NCI-H1694 treated with DMSO at 0.1 percent for 48 hours (cell line): ENCODE results near the gene TBC1D19.

Experiments used
- DNase-seq: peaks from one replicate; lab custom pipeline; 2025; lab: John Stamatoyannopoulos, UW

The TBC1D19 gene

DNA sequence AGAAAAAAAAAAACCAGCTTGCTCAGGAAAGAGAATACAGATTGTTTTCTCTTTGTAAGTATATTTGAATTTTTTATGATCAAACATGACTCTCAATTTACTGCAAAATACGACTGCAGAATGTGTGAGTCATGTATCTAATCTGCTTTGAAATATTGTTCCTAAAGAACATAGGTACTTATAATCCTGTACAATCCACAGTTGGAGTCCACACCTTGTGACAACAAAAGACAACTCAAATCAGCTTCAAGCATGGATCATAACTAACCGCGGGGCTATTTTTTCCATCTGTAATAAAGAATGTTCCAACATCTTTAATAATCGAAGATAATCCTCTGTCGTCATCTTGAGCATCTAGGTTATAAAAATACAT, 198.9 kb downstream of the TBC1D19 start:
- DNase-seq, result no peak

DNA sequence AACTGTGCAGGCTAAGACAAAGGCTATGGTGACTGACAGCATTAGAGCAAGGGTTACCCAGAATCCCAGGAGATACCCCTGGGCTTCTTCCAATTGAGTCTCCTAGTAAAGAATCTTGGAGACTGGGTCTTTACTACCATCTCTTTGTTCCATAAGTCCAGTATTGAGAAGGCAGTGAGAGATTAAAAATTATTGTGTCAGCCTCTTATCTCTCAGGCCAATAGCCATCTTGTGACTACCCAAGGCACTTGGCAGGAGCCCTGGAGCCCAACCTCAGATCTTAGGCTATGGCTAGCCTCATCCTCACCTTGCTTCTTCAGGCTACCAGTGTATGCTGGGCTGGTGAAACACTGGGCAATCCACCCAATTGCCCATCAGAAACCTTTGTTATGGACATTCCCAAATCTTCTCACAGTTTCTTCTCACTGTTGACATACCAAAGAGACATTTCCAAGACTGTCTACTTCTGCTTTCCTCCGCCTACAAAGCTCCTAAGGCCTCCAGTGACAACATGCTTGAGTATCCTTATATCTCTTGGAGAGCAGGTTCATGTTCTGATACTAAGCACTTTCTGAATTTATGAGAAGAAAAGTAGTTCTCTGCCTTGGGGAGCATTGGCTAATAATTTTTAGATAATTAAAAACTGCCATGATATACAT, 200.5 kb downstream of the TBC1D19 start:
- DNase-seq, result no peak

DNA sequence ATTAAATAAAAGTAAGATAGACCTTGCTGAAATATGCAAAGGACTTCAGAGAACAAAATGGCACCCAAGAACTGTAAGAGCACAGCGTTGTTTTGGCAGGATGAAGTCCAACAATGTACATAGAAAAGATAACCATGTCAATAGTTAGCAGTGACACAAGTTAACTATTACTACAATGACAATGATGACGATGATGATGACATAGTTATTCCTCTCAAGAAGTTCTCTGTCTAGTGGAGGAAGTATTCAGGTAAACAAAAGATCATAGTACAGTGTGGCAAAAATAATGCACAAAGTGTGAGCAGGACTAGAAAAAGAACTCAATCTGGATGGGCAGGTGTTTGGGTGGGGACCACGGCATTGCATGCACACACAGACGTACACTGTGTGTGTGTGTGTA, 201.4 kb downstream of the TBC1D19 start:
- DNase-seq, result no peak

DNA sequence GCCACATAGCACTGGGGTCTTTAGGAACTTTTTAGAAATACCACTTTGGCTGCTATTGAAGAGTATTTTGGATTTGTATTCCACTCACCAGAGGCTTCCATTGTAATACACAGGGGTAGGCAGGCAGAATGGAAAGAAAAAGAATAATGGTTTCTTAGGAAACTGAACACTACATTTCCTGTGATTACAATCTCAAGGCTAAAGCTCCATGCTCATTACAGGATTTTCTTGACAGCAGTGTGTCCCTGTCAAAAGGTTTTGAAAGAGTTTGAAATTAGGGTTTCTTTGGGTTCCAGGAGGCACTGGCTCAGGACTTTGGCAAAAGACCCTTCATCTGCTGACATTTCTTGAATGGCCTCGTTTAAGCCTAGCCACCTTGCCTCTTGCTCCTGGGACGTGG, 201.9 kb downstream of the TBC1D19 start:
- DNase-seq, result no peak

DNA sequence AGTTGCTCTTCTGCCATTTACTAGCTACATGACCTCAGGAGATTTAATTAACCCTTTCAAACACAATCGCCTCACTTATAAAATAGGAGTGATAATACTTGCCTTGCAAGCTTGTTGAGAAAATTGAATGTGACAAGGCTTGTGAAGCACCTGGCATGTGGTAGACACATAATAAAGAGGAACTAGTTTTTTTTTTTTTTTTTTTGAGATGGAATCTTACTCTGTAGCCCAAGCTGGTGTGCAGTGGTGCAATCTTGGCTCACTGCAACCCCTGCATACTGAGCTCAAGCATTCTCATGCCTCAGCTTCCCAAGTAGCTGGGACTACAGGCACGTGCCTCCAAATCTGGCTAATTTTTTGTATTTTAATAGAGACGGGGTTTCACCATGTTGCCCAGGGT, 203.0 kb downstream of the TBC1D19 start:
- no peak for DNase-seq

DNA sequence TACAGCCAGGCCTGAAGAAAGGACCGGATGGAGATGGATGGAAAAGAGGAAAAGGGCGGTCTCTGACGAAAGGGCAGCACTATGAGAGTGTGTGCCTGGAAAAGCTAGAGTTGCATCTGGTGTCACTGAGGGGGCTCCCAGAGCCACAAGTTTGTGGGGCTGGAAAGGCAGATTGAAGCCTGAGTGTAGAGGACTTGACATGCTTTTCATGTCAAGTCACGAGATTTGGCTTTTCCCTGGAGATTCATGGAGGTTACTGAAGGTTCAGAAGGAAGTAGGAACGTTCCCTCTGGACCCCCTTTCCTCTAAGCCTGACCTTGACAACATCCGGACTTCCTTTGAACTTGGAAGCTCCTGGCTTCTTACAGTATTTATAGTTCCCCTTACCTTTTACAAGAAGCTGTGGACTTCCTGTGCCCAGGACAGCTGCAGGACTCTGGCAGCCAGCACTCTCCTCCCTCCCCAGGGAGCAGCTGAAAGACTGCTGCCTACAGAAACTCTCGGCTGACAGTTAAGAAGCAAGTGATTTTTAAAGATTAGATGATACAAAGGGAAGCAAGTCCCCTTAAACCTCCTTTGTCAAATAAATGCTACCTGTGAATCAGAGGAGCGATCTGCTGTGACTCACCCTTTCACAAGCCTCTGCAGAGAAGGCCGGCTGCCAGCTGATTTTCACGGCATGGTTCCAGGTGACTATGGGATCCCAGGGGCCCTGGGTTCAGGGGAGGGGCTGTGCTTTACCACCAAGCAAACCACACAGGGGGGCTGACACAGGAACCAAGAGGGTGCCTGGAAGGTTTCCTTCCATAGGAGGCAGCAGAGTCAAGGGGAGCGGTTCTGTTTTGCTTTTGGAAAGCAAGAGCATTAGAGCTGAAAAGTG, 203.8 kb downstream of the TBC1D19 start:
- DNase-seq, result peak; percentile 54

DNA sequence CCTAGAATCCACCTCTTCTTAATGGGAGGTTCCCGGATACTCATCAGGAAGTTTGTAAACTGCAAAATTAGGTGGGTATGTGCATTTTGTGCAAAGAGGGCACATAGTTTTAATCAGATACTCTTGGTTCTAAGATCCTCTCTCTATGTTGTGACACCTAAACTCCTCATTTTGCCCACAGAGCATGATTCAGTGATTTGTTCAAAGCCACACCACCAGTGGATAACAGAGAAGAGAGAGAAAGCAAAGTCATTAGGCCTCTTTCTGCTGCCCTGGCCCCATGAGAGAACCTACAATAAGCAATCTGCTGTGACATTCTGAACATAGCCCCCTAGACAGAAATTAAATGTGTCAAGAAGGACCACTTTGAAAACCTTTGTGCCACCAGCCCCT, 204.5 kb downstream of the TBC1D19 start:
- DNase-seq, result no peak

DNA sequence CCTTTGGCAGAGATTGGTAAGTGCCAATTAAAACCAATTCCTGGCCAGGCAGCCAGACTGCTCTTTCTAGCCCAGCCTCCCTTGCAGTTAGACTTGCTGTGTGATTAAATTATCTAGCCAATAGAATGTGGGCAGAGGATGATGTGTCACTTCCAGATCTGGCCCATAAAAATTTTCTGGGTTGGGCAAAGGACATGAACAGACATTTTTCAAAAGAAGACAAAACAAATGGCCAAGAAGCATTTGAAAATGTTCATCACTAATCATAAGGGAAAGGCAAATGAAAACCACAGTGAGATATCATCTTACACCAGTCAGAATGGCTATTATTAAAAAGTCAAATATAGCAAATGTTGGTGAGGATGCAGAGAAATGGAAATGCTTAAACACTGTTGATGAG, 205.3 kb downstream of the TBC1D19 start:
- no peak for DNase-seq

DNA sequence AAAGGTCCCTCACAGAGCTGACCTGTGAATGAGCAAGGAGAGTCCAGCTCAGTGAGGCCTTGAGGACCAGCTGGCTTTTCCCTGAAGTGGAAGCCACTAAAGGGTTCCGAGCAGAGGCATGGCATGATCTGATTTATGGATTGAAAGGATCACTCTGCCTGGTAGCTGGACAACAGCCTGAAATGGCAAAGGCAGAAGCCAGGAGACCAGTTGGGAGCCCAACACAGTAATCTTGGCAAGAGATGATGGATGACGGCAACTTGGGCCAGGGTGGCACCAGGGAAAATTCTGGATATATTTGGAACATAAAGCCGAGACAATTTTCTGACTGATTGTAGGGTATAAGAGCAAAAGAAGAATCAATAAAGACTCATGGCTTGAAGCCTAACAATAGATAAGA, 207.5 kb downstream of the TBC1D19 start:
- DNase-seq, result no peak

DNA sequence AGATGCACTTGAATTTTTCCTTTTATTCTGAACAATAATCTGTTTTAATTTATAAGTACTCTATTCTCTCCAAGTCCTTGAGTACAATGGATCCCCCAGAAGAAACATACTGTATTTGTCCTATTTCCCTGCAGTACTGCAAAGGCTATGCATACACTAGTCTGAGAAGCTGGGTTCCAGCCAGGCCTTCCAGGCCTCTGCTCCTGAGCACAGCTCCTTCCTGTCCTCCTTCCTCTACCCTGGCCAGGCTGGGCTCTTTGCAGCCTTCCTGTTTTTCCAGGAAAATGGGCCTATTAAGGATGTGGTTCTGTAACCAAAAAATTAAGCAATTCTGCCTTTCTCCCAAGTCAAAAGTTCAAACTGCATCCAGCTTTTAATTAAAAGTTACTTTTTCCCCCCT, 208.8 kb downstream of the TBC1D19 start:
- no peak for DNase-seq

DNA sequence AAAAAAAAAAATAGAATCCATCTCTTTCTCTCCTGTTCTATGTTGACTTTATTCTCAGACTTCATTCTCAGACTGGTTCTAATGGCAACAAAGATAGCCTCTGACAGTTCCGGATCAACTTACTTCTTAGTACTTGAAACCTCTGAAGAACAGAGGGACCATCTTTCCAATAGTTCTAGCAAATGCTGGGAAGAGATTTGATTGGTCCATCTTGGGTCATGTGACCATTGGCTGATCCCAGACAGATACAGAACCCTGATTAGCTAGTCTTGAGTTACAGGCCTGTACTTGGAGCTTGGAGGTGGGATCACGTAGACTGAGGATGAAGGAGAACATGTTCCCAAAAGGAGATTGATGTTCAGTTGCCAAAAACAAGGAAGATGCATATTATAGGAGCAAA, 209.9 kb downstream of the TBC1D19 start:
- no peak for DNase-seq

DNA sequence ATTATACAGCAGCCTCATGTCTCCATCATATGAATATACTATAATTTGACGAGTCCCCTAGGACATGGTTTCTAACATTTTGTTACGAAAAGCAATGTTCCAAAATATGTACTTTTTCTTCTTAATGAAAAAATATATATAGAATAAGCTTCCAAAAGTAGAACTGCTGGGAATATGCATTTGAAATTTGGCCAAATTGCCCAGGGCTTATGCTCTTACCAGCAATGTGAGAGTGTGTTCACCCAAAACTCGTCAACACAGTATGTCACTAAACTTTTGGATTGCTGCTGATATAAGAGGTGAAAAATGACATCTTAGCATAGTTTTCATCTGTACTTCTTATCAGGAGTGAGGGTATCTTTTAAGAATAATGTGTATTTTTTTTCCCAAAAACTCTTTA, 212.2 kb downstream of the TBC1D19 start:
- no peak for DNase-seq

DNA sequence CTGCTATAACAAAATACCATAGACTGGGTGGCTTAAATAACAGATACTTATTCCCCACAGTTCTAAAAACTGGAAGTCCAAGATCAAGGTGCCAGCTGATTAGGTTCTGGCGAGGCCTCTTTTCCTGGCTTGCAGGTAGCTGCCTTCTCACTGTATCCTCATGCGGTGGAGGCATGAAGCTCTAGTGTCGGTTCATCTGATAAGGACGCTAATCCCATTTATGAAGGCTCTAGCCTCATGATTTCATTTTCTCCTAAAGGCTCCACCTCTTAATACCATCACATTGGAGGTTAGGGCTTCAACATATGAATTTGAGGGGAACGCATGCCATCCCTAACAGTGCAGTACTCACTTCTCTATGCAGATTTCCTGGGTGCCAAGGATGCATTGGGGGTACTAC, 218.9 kb downstream of the TBC1D19 start:
- DNase-seq, result no peak

DNA sequence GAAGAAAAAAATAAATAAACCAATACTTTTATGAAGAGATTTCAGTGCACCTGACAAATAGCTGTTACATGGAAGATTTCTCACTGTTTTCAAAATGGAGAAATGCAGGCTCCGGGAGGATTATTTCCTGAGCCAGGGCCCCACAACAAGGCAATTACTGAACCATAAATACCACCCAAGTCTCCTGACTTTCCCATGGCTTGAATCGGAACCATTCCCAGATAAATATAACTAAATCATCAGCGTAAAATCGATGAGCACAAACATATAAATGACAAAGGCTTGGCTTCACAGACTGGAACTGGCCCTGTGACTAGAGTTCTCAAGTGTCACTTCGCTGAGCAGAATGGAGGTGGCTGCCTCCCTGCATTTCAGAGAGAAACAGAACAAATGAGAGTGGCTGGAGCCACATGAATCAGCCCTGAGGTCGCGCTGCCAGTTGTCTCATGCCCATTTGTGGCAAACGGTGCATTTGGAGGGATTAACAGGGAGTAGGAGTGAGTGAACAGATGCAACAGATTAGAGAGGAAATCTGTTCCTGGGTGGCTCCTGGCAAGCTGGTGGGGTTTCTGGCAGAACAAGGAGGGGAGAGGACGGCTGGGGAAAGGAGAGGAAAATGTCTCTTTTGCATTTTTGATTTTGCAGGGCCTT, 219.5 kb downstream of the TBC1D19 start:
- DNase-seq, result peak; percentile 85

DNA sequence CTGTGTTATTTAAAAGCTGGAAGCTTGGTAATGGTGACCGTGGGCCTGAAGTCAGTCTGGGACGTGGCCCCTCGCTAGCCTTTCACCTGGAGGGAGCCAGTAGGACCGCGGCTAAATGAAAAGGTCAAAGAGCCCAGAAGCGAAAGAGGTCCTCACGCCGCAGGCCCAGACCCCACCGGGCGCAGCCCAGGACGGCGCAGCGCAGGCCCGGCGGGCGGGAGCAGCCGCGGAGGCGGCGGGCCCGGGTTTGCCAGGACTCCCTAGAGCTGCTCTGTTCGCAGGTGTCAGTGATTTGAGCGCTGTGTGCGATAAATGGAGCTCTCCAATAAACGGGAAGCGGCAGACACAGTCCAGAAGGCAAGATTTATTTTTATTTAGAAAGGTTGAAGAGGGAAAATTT, 220.6 kb downstream of the TBC1D19 start:
- no peak for DNase-seq

DNA sequence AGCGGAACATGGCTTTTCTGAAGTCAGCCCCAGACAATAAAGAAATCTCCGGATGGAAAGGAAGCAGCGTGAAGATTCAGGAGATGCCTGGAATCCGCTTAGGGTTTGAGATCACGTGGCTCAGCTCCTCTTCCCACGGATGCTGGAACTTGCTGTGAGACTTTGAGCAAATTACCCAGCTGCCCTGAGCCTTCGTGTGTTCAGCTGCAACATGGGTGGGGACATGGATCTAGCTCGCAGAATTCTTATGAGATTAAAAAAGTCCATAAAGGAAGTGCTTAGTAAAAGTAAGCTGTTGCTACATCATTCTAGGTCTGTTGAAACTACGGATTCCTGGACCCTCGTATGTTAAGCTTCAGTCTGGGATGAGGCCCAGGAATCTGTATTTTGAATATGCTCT, 221.0 kb downstream of the TBC1D19 start:
- DNase-seq, result no peak
